Esophagus muscularis mucosa (tissue), 3 donors: ENCODE data around the gene HPX.

Source experiments
- CTCF ChIP-seq, 3 experiments: fragments of 200-600 bp in 2 of 3; fragments of 450-650 bp in 1 of 3; sonication (generic) in 2 of 3; IDR thresholded peaks; one replicate each; pipeline ENCODE4 v1.5.1; 2017 to 2019; ENCODE audit warnings: antibody characterized with exemption in 3 of 3, mild to moderate bottlenecking in 2 of 3, moderate library complexity in 1 of 3
- POLR2A ChIP-seq: fragments of 450-650 bp; IDR thresholded peaks from one replicate; pipeline ENCODE4 v1.6.1; 2017; ENCODE audit warnings: antibody characterized with exemption, moderate library complexity, mild to moderate bottlenecking, low read depth

DNA sequence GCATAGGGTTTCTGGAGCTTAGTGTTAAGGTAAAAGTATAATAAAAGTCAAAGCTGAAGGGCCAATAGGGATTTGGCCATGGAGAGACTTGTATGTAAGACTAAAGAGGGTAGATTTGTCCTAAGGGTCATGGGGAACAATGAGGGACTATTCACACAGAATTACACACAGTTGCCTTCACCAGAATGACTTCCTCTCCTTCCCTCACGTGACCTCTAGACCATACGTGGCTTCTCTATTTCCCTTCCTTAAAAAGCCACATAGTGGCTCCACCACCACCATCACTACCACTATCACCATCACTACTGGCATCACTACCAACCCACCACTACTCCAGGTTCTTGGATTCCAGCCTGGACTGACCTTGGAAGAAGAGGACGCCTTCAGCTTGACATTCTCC is 2.8 kb downstream of the HPX start:
- TF ChIP-seq CTCF (IDR thresholded peaks at IDR 0.05) (no peak), POLR2A (no peak)
